GM20431 (cell line): ENCODE results near the gene C19orf85.
"Not testable (repeated sequence)": the region's sequence is repeated elsewhere in the genome, so short reads cannot be mapped to it uniquely, and the experiment has no call there.

Experiments
- in situ Hi-C: fragments of 300-500 bp; cut with MseI, MboI; formaldehyde crosslinking; loops from one replicate; pipeline ENCODE4 v1.15.0; 2020; ENCODE audit warnings: low sequenced_read_pairs; ENCODE audit not compliant: unreplicated experiment

The C19orf85 gene

GRCh38 chr19:55464662-55465054, at the start of gene C19orf85:
TSS of gene C19orf85 (minus strand) at chr19:55464751. CDS start at chr19:55464554, 197 bp downstream.
- in situ Hi-C loops = no loop called here

GRCh38 chr19:55508120-55508519, 43.6 kb upstream of the C19orf85 start:
- in situ Hi-C loops = no loop called here

GRCh38 chr19:55504981-55505380, 40.4 kb upstream of the C19orf85 start:
- in situ Hi-C loops = no loop called here

GRCh38 chr19:55504252-55504603, 39.7 kb upstream of the C19orf85 start:
- in situ Hi-C loops = no loop called here

GRCh38 chr19:55503502-55504251, 39.1 kb upstream of the C19orf85 start:
- in situ Hi-C loops = no loop called here

- in situ Hi-C loops = no loop called here
Measured at GRCh38 chr19:55503157-55503501, 38.6 kb upstream of the C19orf85 start.

- in situ Hi-C loops = no loop called here
Measured at GRCh38 chr19:55502197-55502952, 37.8 kb upstream of the C19orf85 start.

- in situ Hi-C loops = no loop called here
Measured at GRCh38 chr19:55500368-55500952, 35.9 kb upstream of the C19orf85 start.

GRCh38 chr19:55498246-55498840, 33.8 kb upstream of the C19orf85 start:
- in situ Hi-C loops = no loop called here

- in situ Hi-C loops = no loop called here
Measured at GRCh38 chr19:55497763-55498162, 33.2 kb upstream of the C19orf85 start.

GRCh38 chr19:55496820-55497219, 32.3 kb upstream of the C19orf85 start:
- in situ Hi-C loops = not testable (repeated sequence)

GRCh38 chr19:55495646-55496349, 31.2 kb upstream of the C19orf85 start:
- in situ Hi-C loops = no loop called here

GRCh38 chr19:55494172-55494761, 29.7 kb upstream of the C19orf85 start:
- in situ Hi-C loops = no loop called here

- in situ Hi-C loops = no loop called here
Measured at GRCh38 chr19:55493645-55494171, 29.2 kb upstream of the C19orf85 start.

- in situ Hi-C loops = no loop called here
Measured at GRCh38 chr19:55493052-55493644, 28.6 kb upstream of the C19orf85 start.

- in situ Hi-C loops = no loop called here
Measured at GRCh38 chr19:55492362-55492944, 27.9 kb upstream of the C19orf85 start.

- in situ Hi-C loops = no loop called here
Measured at GRCh38 chr19:55491546-55492360, 27.2 kb upstream of the C19orf85 start.
